ENCODE measurements around the gene LRRC42. TPM values are rescaled to one million over a fixed set of nuclear protein-coding genes. Genes with fewer than 3 reads are reported as not detected.

Gene LRRC42
- total RNA-seq (23.8 TPM), polyA plus RNA-seq (ENCODE audit: insufficient read depth, low read depth, low replicate concordance) (25.6 TPM)
- long read RNA-seq, donor 1, transcript LRRC42-205 (3 exons, 611 nt) = major isoform, 6 of 15 reads
- long read RNA-seq, donor 1, transcript LRRC42-201 (8 exons, 1,727 nt) = major isoform, 6 of 15 reads
- long read RNA-seq, donor 1, partial matches to known transcripts = 0 of 15 reads
- long read RNA-seq, donor 1, other reads (novel, unspliced or antisense) = 0 of 15 reads
- long read RNA-seq, donor 2, transcript LRRC42-205 (3 exons, 611 nt) = major isoform, 6 of 9 reads
- long read RNA-seq, donor 2, partial matches to known transcripts = 0 of 9 reads
- long read RNA-seq, donor 2, other reads (novel, unspliced or antisense) = 0 of 9 reads
- long read RNA-seq, donor 3, transcript LRRC42-203 (9 exons, 2,037 nt) = minor isoform, 5 of 17 reads
- long read RNA-seq, donor 3, transcript LRRC42-201 (8 exons, 1,727 nt) = major isoform, 7 of 17 reads
- long read RNA-seq, donor 3, transcript LRRC42-205 (3 exons, 611 nt) = minor isoform, 5 of 17 reads
- long read RNA-seq, donor 3, partial matches to known transcripts = 0 of 17 reads
- long read RNA-seq, donor 3, other reads (novel, unspliced or antisense) = 0 of 17 reads
- long read RNA-seq, donor 4, transcript LRRC42-201 (8 exons, 1,727 nt) = major isoform, 6 of 11 reads
- long read RNA-seq, donor 4, partial matches to known transcripts = 0 of 11 reads
- long read RNA-seq, donor 4, other reads (novel, unspliced or antisense) = 0 of 11 reads
- long read RNA-seq, donor 5, partial matches to known transcripts = 0 of 1 reads
- long read RNA-seq, donor 5, other reads (novel, unspliced or antisense) = 0 of 1 reads
- long read RNA-seq, donor 6, transcript LRRC42-205 (3 exons, 611 nt) = major isoform, 7 of 26 reads
- long read RNA-seq, donor 6, partial matches to known transcripts = 11 of 26 reads
- long read RNA-seq, donor 6, other reads (novel, unspliced or antisense) = 0 of 26 reads
- long read RNA-seq, donor 7, transcript LRRC42-201 (8 exons, 1,727 nt) = minor isoform, 8 of 26 reads
- long read RNA-seq, donor 7, transcript LRRC42-203 (9 exons, 2,037 nt) = major isoform, 12 of 26 reads
- long read RNA-seq, donor 7, partial matches to known transcripts = 2 of 26 reads
- long read RNA-seq, donor 7, other reads (novel, unspliced or antisense) = 4 of 26 reads
- long read RNA-seq, donor 8, transcript LRRC42-203 (9 exons, 2,037 nt) = minor isoform, 5 of 16 reads
- long read RNA-seq, donor 8, transcript LRRC42-201 (8 exons, 1,727 nt) = major isoform, 7 of 16 reads
- long read RNA-seq, donor 8, partial matches to known transcripts = 0 of 16 reads
- long read RNA-seq, donor 8, other reads (novel, unspliced or antisense) = 0 of 16 reads
- long read RNA-seq, donor 9, partial matches to known transcripts = 0 of 8 reads
- long read RNA-seq, donor 9, other reads (novel, unspliced or antisense) = 0 of 8 reads
- long read RNA-seq, donor 10, transcript LRRC42-205 (3 exons, 611 nt) = major isoform, 7 of 14 reads
- long read RNA-seq, donor 10, partial matches to known transcripts = 0 of 14 reads
- long read RNA-seq, donor 10, other reads (novel, unspliced or antisense) = 0 of 14 reads

- Histone ChIP-seq H3K36me3 (ENCODE audit: control insufficient read depth in 2 of 3, insufficient read depth in 3 of 3, low read length in 3 of 3) (no peaks in the 10 kb centered on the region), H3K27me3 (ENCODE audit: control insufficient read depth, insufficient read depth, low read length) (no peaks in the 10 kb centered on the region), H3K4me3 (ENCODE audit: low read length in 3 of 3) (peak within 1 kb of the TSS; percentile 74 to 91 (median 85)), H3K9ac (ENCODE audit: low read length in 3 of 3) (peak within 1 kb of the TSS; percentile 47 to 82 (median 71)), H3K27ac (ENCODE audit: low read depth in 2 of 2, low read length in 2 of 2) (peak within 1 kb of the TSS; percentile 89 to 92), H3K4me1 (ENCODE audit: control insufficient read depth in 2 of 3, insufficient read depth in 2 of 3, low read depth in 1 of 3, low read length in 3 of 3) (peaks cover 0 to 12% (median 3%) of the 10 kb centered on the region in 3 donors), H3K9me3 (ENCODE audit: control insufficient read depth in 2 of 3, insufficient read depth in 1 of 3, low read length in 3 of 3) (no peaks in the 10 kb centered on the region)
- DNase-seq = peak in 1 of 5 donors; percentile 49
- intact Hi-C loops (cut with DNase I) = loop anchor here (10.0 kb wide), 1 partner anchor 52 kb away; the partner anchor contains the start of gene DIO1
- FAIRE-seq = no peak
- TF ChIP-seq, protein P1, sequence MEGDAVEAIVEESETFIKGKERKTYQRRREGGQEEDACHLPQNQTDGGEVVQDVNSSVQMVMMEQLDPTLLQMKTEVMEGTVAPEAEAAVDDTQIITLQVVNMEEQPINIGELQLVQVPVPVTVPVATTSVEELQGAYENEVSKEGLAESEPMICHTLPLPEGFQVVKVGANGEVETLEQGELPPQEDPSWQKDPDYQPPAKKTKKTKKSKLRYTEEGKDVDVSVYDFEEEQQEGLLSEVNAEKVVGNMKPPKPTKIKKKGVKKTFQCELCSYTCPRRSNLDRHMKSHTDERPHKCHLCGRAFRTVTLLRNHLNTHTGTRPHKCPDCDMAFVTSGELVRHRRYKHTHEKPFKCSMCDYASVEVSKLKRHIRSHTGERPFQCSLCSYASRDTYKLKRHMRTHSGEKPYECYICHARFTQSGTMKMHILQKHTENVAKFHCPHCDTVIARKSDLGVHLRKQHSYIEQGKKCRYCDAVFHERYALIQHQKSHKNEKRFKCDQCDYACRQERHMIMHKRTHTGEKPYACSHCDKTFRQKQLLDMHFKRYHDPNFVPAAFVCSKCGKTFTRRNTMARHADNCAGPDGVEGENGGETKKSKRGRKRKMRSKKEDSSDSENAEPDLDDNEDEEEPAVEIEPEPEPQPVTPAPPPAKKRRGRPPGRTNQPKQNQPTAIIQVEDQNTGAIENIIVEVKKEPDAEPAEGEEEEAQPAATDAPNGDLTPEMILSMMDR (IDR thresholded peaks at IDR 0.05; ENCODE audit: borderline replicate concordance, extremely low read depth, insufficient read depth) = peak; percentile 13
Observed at GRCh38 chr1:53946252-53947171, at the start of gene LRRC42. LRRC42 (plus strand) TSS chr1:53946350; CDS start chr1:53952000, 5,650 bp downstream.

DNA sequence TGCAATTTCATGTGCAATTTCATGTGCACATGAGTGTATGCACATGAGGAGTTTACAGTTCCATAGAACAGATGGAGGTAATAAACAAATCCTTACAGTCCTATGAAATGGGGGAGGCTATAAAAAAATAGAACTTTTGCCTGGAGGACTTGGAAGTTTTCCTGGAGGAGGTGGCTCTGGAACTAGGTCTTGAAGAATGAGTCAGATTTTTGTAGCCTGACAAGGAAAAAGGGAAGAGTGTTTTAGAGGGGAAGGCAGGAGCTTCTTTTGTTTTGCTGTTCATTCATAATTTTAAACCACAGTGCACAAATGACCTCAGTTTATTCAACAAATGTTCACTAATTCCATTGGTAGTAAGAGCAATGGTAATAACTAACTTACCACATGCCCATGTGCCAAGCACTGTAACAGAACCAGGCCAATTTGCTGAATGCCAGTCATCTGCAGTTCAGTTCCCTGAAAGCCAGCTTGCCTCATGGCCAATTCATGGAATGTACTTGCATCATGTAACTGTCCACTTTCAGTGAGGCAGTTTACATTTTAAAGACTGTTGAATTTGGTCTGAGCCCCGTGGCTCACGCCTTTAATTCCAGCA, 49.4 kb upstream of the LRRC42 start:
- Histone ChIP-seq H3K4me1 (ENCODE audit: control insufficient read depth in 2 of 3, insufficient read depth in 2 of 3, low read depth in 1 of 3, low read length in 3 of 3) (peaks cover 0 to 10% (median 0%) of the 10 kb centered on the region in 3 donors), H3K4me3 (ENCODE audit: low read length in 3 of 3) (peak overlapping the region in 2 of 3 donors; percentile 85 to 86), H3K9ac (ENCODE audit: low read length in 3 of 3) (no peak overlapping the region), H3K27me3 (ENCODE audit: control insufficient read depth, insufficient read depth, low read length) (no peaks in the 10 kb centered on the region), H3K27ac (ENCODE audit: low read depth in 2 of 2, low read length in 2 of 2) (peak overlapping the region in 1 of 2 donors; percentile 5), H3K36me3 (ENCODE audit: control insufficient read depth in 2 of 3, insufficient read depth in 3 of 3, low read length in 3 of 3) (no peaks in the 10 kb centered on the region), H3K9me3 (ENCODE audit: control insufficient read depth in 2 of 3, insufficient read depth in 1 of 3, low read length in 3 of 3) (no peaks in the 10 kb centered on the region)
- FAIRE-seq (no peak), DNase-seq (peak in 1 of 5 donors; percentile 19)
- intact Hi-C loops (cut with DNase I) = loop anchor here (10.0 kb wide), 1 partner anchor 48 kb away; the partner anchor contains the start of genes IFT25 and LRRC42
- TF ChIP-seq, protein P1 (IDR thresholded peaks at IDR 0.05; ENCODE audit: borderline replicate concordance, extremely low read depth, insufficient read depth) = no peak
